Fibroblast of gingiva (primary cell): ENCODE data around the gene CAMKK1.

Experiments
- DNase-seq: peaks from one replicate; pipeline ENCODE4 v3.0.0-alpha.2; 2011; ENCODE audit warnings: low read depth

The CAMKK1 gene

DNA sequence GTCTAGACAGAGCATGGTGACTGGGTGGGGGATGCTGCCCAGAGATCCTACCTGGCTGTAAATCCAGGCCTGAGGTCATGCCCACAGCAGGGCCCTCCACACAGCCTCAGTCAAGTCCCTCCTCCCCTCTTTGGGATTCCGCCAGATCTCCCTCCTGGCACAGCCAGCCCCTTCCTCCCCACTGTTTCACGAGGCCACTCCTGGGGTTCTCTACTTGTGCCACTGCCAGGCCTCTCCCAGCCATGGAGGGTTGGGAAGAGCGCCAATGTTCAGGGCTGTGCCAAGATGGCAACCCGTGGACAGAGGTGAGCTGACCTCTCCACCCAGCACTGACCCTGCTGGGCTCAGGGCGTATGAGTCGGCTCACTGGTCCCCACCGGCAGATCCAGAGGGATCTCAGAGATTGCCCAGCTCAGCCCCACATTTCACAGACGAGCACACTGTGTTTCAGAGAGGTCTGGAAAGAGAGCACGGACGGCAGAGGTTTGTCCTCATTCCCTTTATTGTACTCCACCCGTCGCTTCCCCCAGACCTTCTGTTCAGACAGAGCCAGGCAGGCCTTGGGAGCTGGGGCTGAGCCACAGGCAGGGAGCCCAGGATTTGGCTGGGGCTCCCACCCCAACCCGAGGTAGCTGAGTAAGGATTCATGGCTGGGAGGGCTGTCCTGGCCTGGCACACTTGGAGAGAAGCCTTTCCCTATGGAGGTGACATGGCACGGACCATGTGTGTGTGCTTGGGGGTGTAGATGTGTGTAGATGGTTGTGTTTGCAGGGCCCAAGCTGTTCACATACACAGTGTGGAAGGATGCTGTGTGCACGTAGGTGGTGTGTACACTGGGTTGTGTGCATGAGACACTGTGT lies 3.5 kb upstream of the CAMKK1 start:
- no peak for DNase-seq

DNA sequence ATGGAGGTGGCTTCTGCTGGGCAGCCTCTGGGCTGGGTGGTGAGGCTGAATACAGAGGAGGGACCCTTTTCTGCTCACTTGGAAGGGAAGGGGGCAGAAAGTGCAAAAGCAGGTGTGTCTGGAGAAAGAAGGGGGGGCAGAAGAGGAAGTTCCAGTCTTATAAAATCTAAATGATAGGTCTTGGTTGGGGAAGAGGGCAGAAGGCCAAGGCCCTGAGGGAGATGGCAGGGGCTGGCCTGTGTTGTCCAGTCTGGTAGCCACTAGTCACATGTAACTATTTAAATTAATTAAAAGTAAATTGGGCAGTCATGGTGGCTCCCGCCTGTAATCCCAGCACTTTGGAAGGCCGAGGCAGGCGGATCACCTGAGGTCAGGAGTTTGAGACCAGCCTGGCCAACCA lies 2.5 kb upstream of the CAMKK1 start:
- no peak for DNase-seq

DNA sequence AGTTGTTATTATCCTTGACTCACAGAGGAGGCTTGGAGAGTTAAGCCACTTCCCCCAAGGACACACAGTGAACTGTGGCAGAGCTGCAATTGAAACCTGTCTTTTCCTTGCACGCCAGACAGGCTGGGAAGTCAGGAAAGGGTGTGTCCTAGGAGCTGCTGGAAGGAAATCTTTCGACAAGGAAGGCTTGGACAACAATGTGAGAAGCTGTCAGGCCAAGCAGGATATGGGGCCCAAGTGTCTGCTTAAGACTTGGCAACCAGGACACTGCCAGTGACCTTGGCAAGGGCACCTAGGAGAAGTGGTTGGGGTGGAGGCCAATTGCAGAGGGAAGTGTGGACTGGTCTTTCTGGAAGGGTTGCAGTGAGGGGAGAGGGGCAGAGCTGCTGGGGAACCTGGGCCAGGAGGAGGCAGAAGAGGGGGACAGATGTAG lies 2.1 kb upstream of the CAMKK1 start:
- peak; percentile 19 for DNase-seq

DNA sequence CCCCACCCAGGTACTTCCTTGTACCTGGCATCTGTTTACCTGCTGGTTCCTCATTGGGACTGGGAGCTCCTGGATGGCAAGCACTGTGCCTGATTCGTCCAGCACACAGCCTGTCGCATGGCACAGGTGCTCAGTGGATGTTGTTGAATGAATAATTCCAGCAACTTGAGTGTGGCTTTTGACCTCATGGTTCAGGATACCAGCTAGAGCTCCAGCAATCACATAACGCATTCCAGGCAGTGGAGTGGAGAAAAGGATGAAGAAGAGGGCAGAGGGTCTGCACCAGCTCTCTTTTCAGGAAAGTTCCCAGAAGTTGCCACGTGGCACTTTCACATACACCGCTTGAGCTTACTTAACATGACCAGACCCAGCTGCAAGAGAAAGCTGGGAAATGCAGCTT lies 1.3 kb upstream of the CAMKK1 start:
- no peak for DNase-seq

DNA sequence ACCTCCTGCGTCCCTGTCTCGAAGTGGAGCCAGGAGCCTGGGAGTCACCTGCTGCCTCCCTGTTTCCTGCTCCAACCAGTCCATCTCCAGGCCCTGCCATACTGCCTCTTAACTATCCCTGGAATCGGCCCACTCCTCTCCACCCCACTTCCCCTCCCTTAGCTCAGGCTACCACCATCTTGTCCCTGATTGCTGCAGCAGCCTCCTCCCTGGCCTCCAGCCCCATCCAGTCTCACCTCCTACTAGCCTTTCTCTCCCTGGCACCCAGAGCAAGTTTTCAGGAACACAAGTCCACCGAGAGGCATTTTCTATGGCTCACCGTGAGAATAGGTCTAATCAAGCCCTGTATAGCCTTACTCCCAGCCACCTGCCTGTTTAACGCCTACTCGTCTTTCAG lies 865 bp upstream of the CAMKK1 start:
- no peak for DNase-seq

DNA sequence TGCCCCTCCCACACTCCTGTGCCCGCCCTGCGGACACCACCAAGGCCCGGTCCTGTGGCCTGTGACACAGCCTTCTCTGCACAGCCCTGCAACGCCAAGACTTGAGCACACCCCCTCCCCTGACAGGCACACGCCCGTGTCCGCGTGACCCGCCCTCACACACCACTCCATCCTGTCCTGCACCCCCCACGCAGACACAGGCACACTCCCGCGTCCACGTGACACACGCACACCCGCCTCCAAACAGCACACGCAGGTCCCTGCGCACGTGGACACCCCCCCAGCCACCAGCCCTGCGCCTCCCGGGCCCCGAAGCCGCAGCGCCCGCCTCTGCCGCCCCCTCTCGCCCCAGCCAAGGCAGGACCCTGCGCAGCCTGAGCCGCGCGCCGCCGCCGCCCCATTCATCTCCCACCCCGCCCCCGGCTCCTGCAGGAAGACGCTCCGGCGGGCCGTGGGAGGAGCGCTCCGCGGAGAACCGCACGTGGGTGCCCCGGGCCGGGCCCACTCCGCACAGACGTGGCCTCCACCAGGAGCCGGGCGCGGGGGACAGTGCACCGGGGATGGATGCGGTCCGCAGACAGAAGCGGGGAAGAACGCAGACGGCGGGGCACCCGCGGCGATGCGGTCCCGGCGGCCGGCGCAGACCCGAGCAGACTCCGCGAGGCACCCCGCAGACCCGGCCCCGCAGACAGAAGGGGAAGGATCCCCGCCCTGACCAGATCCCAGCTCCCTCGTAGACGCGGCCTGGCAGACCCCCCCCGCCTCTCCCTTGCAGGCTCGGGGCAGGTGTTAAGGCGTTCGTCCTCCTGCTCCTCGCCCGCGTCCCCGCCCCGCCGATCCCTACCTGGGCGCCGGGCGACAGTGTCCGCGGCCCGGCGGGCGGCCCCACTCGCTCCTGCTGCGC lies 506 bp downstream of the CAMKK1 start:
- DNase-seq: peak; percentile 72

DNA sequence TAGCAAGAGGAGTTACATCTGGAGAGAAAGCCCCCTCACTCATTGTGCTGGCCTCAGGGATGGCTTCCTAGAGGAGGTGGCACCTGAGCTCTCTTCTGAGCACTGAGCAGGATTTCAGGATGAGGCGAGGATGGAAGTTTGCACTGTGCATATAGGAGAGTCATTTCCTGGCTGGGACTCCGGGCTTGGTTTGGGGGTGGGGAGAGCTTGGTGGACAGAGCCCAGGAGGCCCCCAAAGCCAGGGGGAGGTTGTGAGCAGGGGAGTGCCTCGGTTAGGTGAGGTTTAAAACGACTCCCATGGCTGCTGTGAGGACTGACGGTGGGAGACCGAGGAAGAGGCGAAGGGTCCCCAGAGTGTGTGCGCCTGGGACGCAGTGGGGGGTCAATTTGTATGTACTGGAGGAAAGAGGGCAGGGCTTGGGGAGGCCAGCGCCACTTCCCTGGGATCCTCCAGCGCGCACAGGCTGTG lies 1.2 kb downstream of the CAMKK1 start:
- no peak for DNase-seq

DNA sequence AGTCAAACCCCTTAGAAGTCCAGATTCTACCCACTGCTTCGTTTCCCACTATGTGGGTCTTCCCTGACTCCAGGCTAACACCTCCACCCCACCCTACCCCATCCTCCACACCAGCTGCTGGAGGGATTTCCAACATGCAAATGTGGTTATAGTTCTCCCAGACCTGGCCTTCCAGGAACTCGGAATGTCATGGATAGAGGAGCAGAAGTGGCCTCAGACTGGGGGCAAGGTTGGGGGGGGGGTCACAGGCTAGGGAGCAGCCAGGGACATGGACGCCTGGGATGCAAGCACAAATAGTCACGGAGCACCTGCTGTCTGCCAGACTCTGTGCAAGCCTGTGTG lies 2.0 kb downstream of the CAMKK1 start:
- DNase-seq: no peak

DNA sequence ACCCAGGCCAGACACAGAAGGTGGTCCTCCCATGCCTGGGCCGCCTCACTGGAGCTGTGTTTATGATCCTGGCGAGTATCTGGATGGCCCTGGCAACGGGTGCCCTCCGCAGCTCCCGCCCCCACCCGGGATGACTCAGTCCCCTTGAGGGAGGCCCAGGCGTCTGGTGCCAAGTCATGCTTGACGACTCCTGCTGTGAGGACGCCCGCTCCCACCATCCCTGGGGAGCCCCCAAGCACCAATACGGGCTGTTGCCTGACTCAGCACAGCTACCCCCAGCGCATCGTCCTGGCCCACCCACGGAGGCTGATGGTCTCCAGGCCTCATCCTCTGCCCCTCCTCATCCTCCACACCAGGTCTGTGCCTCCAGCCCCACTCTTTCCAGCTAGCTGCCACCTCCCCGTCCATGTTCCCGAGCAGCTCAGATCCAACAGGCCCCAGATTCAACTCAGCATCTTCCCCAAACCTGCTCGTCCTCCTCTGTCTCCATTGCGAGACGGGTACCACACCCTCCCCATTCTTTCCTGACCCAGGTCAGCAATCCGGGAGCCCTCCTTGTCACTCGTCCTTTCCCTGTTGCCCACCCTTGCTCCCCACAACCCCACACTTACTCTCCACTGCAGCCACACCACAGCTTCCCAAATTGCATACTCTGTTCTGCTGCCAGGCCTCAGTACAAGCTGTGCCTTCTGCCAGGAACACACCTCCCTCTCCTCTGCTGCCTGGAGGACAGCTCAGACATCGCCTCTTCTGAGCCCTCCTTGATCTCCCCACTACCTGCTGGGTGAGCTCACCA lies 2.6 kb downstream of the CAMKK1 start:
- DNase-seq: peak; percentile 98

DNA sequence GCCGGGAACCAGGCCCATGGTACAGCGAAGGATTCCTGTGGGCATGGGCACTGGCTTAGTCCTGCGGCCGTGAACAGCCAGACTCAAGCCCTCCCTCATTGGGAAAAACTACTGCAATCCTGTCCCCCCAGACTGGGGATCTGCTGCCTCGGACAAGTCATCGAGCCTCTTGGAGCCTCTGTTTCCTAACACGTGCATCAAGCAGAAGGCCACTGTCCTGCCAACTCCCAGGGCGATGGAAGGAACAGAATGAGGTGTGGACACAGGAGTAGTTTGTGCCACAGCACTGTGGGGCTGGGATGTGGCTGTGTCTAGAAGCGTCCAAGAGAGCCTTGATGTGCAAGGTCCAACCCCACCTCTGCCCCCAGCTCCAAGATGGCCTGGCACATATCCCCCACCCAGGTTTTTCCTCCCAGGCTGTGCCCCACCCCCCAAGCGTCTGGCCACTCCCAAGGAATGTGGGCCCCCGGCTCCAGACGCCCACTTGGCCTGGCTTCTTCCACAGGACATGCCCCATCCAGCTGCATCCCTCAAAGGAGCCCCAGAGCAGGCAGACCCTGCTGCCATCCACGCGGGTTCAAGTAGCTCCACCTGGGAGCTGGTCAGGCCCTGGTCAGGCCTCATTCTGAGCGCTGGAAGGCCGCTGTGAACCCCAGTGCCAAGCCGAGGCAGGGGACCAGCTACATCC lies 3.4 kb downstream of the CAMKK1 start:
- peak; percentile 50 for DNase-seq

DNA sequence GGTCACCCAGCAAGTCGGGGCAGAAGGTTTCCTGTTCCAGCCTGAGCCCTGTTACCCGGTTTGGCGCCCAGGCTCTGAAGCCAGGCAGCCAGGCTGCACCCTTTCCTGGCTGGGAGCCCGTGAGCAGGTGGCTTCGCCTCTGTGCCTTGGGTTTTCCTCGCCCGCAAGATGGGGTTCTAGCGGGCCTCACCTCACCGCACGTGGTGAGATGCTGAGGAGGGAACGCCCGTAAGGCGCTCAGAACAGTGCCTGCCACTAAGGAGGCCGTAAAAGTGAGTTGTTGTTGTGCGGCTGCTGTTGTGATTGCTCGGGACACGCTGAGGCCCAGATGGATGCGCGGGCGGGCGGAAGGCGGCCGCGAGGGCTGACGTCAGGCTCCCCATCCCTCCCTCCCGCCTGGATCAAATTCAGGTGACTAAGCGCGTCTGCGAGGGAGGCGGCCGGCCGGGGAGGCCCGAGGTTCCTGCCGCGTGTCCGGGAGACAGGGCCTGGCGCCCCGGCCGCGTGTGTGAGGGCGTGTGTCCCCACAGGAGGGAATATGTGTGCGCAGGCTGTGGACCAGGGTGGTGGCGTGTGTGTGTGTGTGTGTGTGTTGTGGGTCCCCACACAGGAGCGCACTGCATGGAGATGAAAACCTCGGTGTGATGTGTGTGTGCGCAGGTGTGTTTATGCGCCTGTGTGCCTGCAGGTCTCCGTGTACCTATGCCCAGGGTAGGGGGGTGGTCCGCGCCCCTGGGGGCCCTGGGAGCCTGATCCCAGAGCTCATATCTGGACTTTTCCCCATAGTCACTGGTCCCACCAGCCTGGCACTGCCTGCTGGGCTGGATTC lies 4.3 kb downstream of the CAMKK1 start:
- peak; percentile 93 for DNase-seq

DNA sequence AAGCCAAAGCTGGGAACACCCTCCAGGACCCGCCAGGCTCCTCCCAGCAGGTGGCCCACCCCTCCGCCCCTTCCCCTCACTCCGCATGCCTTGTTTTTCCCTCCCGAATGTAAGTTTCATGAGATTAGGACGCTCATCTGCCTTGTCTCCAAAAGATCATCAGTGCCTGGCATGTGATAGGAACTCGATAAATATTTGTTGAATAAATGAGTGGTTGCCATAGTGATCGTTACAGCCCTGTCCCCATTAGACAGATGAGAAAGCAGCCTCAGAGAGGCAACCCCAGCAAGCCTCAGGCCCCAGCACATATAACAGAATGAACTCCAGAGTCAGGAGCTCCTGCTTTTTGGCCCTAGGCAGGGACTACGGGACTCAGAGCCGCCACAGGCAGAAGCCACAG lies 5.0 kb downstream of the CAMKK1 start:
- DNase-seq: no peak

DNA sequence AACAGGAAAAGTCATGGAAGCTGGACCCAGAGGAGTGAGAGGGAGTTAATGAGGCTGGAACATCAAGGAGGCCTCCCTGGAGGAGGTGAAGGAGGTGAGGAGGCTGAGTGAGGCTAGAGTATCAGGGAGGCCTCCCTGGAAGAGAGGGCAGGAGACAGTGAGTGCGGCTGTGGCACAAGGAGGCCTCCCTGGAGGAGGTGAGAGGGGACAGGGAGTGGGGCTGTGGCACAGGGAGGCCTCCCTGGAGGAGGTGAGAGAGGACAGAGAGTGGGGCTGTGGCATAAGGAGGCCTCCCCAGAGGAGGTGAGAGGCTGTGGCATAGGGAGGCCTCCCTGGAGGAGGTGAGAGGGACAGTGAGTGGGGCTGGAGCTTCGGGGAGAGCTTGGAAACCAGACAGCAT lies 5.5 kb downstream of the CAMKK1 start:
- DNase-seq: no peak

DNA sequence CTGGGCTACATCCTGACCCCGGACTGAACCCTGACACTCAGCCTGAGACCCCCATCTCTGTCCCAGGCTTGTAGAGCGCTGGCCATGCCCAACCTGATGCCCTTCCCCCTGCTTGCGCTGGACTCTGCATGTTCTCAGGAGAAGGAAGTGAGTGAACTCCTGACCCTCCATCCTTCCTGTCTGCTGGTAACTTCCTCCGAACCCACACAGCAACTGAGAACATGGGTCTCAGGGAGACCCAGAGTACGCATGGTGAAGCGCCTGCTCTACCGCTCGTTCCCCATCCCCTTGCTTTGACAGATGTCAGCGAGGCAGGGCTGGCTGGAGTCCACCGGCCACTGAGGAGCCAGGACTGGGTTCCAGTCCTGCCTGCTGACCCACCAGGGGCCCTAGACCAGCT lies 6.1 kb downstream of the CAMKK1 start:
- DNase-seq: no peak

DNA sequence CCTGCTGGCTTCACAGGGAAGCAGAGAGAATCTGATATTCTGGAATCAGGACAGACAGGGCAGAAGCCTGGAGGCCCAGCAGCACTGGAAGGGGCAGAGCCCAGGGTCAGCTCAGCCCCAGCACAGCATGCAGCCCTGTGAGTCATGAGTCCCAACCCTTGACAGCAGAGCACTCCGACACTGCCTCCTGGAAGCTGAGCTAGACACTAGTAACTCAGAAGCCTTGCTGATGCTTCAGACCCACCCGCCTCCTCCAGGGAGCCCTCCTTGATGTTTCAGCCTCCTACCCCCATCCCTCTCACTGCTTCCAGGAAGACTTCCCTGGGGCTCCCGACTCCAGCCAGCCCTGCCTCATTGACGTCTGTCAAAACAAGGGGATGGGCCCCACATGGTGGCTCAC lies 6.9 kb downstream of the CAMKK1 start:
- DNase-seq: peak; percentile 57

DNA sequence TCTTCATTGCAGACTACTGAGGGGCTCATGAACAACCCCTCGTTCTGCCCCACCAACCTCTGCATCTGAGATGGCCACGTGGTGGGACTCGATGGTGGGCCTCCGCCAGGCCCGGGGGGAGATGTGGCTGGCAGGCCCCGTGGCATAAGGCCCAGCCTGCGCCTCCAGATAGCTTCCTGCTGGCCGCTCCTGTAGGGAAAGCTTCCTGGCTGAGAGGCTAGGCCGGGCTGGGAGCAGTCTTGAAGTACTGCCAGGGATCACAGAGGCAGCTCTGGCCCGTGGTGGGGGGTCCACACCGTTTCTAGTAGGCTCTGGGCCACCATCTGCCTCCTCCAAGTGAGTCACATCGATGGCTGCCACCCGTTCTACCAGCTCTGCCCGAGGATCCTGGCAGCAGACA lies 7.6 kb downstream of the CAMKK1 start:
- DNase-seq: no peak

DNA sequence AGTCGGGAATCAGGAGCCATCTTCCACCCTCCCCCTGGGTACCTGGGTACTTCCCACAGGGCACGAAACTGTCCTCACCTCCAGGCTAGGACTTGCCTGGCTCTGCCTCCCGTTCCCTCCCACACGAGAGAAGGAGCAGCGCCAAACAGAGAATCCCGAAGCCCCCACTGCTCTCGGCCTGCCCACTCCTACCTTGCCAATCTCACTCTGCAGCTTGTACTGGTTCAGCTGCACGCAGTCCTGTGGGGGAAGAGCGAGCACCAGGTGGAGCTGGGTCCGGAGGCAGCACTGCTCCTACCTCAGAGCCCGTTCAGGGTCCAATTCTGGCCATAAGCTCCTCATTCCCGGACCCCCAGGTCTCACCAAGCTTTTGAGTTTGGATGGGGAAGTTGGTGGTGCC lies 8.7 kb downstream of the CAMKK1 start:
- DNase-seq: no peak

DNA sequence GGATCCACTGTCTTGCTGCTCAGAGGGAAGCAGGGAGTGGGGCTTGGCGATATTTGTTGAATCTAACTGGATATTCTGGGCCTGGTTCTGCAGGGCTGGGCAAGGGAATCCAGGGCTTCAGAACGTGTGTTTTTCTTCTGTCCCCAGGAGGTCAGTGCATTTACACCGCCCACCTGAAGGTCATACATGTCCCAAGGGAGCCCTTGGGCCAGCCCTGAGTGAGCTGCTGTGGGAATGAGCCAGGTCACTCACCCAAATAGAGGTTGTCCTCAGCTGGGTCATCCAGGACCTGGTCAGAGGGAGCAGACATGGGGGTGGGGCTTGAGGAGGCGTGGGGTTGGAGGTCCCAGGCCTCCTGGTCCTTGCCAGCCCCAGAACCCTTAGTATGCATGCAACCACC lies 10.6 kb downstream of the CAMKK1 start:
- DNase-seq: no peak

DNA sequence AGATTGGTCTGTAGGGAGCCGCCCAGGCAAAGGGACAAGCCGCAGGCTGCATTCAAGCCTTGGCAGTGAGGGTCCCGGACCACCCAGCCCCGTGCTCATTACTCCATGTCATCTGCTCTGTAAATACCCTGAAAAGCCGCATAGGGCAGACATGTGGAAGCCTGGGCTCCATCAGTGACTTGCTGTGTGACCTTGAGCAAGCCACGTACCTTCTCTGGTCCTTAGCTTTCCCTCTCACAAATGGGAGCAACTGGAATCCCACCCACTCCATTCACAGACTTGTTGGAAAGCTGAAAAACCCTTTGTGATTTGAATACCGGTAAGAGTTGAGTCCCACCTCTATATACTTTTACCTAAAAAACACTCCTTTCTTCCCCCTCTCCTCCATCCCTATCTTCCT lies 11.9 kb downstream of the CAMKK1 start:
- no peak for DNase-seq

DNA sequence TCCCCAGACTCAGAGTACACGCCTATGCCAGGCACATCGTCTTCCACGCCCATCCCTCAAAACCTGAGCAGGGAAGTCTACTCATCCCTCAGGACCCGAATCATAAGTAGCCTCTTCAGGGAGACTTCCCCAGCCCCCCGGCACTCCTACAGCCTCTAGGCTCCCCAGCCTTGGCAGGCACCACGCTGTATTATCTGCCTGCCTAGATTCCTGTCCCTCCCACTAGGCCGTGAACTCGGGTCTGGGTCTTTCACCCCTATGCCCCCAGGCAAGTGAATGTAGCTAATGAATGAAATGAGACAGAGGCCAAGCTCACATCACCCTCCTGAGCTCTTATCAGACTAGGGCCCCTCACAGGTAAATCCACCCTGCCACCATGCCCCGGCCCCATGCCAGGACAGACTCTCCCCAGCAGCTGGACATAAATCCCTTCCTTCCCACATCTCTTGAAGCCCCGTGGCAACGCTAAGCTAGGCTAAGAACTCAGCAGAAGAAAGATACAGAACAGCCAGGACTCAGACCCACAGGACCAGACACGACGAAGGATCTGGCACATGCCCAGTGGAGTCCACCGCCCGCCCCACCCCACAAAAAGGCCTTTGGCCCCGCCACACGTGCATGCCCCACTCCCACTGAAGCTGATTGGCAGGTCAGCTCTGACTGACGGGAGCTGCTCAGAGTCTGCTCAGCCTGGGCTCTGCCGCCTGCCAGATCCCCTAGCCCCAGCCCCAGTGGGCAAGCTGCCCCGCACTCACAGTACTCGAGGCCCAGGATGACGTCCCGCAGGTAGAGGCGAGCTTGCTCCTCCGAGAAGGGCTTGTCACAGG lies 13.0 kb downstream of the CAMKK1 start:
- DNase-seq: no peak
